Measurements from ENCODE around the gene PPP3R1.

The PPP3R1 gene

GRCh38 chr2:68135448-68136320, 116.6 kb downstream of the PPP3R1 start:
- no peak for DNase-seq

- no peak for DNase-seq
Observed at GRCh38 chr2:68134554-68134953, 117.8 kb downstream of the PPP3R1 start.

- no peak for DNase-seq
Observed at GRCh38 chr2:68134120-68134519, 118.2 kb downstream of the PPP3R1 start.
